8988T (cell line): ENCODE results near the gene GLS.
"Not testable (repeated sequence)": the region's sequence is repeated elsewhere in the genome, so short reads cannot be mapped to it uniquely, and the experiment has no call there.

Experiments
- DNase-seq: peaks from one replicate; pipeline ENCODE4 v3.0.0; 2011

The GLS gene

DNA sequence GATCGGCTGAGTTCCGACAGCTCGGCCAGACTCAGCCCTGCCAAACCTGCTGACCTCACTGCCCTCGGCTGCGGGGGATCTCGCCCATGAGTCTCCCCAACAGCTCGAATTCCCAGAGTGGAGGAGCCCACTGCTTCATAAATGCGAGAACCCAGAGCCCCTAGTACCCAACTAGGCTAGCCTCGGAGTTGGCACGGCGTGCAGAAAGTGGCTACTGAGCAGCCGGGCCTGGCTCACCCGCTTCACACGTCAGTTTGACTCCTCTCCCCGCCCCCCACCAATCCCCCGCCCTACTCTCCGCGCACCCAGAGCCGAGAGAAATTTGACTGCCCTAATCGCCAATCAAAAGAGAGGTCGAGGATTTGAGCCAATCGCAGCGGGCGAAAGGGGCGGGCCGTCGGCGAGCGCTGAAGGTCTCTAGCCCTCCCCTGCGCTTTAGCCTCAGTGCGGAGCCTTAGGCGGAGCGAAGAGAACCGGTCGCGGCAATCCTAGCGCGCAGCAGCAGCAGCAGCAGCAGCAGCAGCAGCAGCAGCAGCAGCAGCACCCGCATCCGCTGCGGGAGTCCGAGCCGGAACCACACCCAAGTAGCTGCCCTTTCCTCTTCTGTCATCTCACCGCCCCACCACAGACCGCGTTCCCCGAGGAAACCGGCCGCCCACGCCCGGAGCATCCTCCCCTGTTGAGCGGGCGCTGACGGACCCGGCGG lies at the start of gene GLS:
TSS of gene GLS (plus strand) at position 444 of the 706 bp plus-strand sequence. CDS start 264 bp downstream, outside the sequence.
- peak; percentile 89 for DNase-seq

DNA sequence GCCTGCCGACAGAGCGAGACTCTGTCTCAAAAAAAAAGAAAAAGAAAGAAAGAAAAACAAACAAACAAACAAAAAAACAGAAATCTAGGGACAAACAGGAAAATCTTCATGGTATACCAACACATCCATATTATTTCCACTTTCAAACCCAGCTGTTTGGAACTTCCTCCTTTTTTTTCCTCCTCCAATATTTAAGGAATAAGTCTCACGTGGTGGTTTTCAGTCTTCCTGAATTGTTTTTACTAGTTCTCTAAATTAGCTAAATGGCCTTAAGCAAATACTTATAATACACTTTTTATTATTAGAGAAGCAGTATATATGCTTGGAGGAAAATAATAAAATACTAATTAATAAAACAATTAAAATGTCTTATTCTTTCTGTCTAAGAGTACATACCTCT lies 48.7 kb upstream of the GLS start:
- DNase-seq, result no peak

DNA sequence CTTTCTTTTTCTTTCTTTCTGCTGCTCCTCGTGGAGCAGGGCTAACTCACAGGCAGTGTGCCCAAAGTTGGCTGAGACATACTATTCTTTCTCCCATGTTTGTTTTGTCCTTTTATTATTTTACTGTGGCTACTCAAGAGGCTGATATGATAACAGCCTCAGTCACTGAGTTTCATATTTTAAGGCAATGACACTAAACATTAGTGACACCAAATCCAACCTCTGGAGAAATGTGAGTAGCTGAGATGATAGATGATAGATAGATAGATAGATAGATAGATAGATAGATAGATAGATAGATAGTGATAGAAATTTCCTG lies 45.8 kb upstream of the GLS start:
- DNase-seq, result no peak

DNA sequence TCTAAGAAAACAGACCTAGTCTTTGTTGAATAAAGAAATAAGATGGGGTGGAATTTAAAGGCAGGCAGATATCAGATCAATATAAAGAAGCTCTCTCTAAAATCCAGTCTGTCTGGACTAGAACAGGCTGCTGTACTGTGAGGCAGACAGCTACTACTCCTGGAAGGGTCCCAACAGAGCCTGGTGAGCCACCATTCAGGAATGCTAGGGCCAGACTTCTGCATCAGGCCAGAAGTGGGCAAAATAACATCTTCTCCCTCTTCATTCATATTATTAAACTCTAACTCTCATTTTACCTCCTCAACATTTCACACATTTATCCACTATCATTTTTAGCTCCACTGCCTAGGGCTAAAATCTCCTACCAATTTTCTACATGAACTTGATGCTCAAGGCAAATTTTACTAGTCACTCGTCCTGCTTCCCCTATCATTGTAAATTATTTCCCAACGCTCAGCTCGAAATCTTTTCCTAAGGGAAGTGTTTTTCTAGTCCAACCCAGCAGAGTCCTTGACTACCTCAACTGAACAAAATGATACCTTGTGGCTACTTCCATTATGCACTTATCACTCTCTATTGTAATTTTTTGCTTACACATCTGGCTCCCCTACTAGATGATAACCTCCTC lies 45.2 kb upstream of the GLS start:
- DNase-seq, result no peak

DNA sequence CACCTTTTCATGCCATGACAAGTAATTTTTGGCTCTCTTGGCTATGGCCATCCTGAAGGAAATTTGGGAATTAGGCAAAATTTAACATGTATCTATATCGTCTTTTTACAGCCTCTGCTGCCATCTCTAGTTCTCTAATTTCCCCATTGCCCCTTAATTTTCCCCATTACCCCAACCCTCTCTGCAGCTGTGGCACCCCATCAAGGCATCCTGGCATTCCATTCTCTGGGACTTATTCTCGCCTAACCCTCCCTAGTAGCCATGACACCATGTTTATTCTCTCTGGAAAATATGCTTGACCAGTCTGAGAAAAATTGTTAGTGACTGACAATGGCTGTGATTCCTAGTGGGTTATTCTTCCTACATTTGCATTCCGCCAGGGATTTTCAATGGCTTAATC lies 43.9 kb upstream of the GLS start:
- no peak for DNase-seq

DNA sequence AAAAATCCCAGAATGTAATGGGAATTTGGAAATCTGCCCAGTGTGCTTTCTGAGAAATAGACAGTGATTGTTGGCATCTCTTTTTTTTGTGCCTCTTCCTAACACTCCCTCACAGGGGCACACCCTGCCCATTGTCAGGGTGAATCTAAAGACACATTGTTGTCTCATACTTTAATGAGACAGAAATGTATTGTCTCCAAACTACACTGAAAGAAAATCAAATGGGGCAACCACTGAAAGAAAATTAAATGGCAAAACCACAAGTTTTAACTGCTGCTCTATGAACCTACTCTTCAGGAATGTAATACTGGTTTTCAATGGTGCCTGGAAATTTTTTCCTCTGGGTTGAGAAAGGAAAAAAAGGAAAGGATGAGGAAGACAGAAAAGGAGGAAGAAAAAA lies 43.2 kb upstream of the GLS start:
- DNase-seq, result no peak

DNA sequence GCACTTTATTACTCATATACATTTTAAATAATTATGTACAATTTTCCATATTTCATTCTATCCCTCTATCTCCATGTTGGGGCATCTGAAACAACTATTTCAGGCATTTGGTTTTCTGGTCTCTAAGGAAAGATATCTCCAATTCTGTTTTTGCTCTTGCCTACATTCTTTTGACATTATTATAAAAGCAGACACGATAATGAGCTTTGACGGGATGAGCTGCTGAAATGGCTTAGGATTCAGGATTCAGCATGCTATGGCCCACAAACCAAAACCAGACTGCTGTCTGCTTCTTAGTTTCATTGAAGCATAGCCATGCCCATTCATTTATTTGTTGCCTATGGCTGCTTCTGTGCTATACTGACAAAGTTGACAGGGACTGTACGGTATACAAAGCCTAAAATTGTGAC lies 42.7 kb upstream of the GLS start:
- no peak for DNase-seq

DNA sequence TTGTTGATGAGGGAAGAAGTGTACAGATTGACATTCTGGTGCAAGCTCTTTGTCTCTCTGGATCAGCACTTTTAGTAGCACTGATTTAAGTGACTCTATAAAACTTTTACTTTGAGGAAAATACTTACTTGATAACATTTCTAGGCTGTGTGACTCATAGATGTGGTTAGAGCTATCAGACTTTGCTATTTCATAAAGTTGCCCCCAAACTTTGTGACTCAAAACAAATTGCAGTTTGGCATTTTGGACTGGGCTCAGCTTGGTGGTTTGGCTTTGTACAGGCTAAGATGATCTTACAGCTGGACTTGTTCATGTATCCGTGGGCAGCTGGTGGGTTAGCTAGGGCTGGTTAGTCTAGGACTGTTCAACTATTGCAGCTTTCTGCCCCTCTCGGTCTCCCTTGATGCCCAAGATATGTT lies 42.1 kb upstream of the GLS start:
- DNase-seq, result no peak

DNA sequence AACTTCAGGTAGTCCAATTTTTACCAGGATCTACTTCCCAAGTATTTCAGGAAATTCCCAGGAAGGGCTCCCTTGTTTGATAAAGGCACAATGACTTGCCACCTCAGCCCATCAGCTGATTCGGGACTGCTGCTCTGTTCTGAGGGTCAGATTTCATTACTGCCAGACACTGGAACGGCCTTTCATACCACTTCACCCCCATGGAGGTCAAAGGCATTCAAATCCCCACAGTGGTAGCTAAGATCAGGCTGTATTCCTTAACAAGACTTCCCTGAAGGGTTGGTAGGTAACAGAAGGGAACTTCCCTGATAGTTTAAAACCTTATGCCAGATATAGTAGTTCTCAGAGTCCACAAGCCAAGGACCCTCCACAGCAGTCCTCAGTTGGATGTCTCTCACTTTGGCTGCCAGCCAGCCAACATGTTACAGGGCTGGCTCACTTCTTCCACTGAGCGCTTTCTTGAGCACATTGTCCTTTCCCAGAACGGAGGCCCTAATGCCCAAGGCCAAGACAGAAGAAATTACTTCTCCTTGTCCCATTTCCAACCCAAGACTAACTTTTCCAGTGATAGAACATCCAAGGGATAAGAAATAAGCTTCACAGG lies 40.0 kb upstream of the GLS start:
- DNase-seq, result no peak

DNA sequence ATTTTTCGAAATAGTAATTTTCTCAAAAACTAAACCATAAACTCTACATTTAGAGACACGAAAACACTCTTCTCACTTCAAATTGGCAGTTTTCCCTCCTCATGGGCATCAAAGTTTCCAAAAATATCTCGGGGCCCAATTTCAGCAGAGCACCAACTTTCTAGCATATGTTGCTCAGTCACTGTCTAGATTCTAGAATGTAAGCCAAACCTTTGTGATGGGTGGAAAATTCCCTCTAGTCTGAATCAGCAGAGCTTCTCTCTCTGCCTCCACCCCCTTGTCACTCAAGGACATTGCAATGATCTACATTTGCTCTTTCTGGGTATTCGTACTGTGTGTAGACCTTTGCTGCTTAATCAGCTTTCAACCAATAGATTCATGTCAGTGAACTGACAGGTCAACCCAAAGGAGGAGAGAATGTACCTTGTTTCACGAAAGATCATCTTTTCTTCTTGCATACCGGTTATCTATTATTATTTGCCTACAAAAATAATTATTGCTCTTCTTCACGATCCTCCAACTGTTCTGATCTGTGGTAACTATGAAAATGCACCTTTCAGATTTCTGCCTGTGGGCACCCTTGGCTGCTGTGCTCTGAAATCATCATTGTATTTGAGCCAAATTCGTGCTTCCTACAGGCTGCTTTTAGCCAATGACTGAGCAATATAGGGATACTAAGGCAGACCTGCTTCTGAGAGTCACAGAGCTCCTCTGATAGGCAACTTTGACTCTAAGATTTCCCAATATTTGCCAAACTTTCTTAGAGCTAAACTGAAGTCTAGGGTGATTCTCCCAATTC lies 38.7 kb upstream of the GLS start:
- DNase-seq, result no peak

DNA sequence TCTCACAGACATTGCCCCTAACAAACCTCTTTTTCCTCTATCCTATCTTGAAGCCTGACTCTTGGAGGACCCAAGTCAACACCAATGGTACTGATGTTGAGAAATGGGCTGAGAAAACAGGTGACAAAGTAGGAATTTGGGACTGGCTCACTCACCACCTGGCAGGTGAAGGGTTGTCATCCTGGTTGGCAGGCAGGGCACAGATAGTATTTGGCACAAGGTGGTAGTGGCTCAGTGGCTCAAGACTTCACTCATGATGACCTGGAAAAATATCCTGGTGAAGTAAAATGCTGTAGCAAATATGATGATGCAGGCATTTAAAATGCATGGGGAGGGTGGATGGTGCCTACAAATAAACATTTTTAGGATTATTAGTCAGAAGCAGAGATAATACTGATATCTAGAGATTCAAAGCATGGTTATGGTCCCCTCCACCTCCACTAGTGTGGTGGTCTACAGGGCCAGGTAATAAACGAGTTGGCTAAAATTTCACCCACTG lies 38.0 kb upstream of the GLS start:
- no peak for DNase-seq

DNA sequence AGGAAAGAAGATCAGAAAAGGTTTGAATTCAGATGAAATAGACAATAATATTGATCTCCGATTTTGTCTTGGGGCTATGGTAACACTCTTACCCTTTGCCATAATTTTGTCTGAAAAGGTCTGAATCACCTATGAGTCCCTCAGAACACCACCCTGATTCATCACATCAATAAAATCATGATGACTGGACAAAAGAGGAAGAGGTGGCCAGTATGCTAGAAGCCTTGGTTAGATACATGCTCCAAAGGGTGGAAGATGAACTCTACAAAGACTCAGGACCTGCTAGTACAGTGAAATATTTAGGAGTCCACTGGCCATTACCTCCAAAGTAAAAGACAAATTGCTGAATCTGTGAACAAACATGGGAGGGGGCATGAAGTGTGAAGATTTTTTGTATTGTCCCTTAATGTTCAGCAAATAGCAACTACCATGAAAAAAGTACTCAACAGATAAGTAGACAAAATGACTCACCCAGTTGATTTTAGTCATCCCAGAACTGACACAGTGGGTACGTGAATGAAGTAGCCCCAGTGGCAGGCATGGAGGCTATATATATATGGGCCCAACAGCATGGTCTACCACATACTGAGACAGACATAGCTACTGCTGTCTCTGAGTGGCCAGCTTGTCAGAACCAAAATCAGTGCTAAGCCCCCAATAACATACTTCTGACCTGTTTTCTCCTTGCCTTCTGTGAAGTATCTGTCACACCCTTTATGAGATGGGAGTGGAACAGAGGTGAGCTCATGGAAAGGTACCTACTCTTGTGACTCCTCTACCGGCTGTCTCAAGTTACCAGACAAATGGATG lies 36.5 kb upstream of the GLS start:
- DNase-seq, result no peak

DNA sequence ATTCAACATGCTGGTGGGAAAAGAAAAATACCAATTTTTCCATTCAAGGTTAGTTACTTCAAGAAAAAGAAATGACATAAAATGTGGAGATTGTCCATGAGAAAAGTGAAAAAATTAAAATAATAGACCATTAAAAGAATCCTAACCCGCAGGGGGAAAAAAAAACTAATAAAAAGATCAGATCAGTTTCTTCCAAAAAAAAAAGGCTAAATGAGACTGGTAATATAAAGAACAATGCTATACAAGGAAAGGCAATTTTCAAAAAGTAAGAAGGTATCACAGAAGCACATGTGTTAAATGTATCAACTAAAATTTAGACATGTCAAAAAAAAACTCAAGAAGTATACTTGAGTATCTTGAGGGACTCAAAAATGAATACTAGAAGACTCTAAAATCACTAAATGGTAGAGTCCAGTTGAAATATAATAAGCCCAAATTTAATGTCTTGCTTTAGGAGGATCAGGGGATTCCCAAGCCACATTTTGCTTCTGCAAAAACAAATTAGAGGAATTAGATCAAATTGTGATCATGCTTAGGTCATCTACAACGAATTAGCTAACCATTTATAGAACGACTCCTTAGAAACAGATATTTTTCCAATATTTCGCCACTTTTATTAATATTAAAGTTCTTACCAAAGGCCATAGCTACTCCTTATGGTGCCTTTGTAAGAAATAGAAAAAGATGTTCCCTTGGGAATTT lies 35.8 kb upstream of the GLS start:
- no peak for DNase-seq

DNA sequence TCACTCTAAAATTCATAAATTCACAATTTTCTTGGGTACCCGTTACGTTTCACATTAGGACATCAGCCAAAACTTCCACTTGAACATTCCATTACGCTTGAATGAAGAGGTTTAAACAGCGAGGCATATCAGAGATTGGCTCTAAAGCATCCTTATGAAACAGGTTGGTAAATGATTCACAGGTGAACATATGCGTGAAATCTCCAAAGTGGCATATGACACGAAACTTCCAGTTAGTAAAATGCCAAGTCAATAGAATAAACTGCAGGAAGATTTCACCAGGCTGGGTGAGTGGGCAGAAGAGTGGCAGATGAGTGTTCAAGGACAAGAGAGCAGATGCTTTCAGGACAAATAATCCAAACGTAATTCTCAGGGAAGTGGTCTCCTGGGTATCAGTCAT lies 33.9 kb upstream of the GLS start:
- no peak for DNase-seq

DNA sequence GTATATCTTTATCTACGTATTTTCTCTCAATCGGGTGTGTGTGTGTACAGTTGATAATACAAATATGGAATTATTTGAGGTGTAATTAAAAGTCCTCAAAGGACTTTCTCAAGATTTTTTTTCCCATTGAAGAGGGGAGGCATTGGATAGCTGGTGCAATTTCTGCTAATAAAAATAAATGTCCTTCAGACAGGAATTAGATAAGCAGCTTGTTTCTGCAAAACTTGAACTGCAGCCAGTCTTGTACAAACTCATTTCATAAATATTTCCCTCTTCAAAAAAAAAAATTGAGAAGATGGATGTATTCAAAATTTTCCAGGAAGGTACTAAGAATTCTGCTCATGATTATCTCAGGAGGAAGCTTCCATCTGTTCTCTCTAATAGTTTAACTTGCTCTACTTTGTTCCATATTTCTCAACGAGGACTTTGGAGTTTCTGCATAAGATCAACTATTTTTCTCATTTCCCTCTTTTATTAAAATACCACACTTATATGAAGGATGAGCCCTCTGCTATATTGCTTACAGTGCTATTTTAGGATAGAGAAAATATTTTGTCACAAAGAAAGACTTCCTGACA lies 33.0 kb upstream of the GLS start:
- DNase-seq, result no peak

DNA sequence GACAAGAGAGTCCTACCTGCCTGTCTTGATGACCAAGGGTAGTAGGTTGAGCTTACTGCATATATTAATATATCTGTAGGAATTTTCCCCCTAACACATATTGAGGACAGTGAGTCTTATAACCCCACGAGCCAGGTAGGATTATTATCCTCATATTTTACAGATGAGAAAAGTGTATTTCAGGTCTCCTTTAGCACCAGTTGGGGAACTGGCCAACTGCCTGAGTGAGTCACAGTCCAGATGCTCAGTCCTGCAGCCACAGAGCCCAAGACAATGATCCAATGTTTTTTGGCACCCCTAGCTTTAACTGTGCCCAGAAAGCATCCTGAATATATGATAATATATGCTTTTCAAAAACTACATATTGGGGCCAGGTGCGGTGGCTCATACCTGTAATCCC lies 30.8 kb upstream of the GLS start:
- DNase-seq, result no peak

DNA sequence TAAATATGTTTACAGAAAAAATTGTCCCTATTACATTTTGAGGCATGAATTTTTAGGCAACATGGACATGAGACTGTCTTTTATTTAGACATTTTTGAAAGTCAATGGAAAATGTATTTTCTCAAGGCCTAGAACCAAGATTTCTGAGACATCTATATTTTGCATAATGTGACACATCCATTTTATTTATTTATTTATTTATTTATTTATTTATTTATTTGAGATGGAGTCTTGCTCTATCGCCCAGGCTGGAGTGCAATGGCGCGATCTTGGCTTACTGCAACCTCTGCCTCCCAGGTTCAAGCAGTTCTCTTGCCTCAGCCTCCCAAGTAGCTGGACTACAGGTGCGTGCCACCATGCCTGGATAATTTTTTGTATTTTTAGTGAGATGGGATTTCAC lies 27.6 kb upstream of the GLS start:
- DNase-seq, result not testable (repeated sequence)

DNA sequence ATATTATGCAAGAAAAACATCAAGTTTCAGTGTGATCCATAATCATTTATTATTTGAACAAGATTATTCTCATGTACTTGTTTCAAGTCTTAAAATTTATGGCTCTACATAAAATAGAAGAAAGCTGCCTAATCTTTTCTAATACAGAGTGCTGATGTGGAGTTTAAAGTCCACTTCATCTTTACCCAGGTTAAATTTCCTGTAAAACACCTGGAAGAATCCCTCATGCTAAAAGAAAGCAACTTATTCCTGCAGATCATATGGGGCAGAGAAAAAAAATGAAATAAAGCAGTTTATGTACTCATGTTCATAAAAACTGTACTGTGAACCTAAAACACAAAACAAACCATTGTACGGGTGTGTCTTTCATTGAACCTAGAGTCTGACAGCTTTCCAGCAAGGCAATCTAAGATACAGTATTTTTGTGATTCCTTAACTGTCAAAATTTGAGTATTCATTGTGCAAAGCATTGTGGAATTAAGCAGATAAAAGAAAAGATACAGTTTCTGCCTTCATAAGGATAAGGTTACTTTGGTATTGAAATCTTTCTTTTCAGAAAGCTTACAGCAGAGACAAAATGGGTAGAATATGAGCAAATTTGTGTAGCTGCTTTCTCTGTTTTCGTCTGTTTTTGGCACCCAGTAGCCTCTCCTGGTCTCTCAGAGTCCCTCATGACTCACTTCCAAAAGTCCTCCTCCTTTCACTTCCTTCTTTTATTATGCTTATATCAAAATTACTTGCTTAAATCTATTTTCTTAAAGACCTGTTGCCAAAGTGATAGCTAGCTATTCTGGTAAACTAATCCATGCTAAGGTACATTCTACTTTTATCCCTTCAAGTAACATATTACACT lies 26.9 kb upstream of the GLS start:
- DNase-seq, result no peak

DNA sequence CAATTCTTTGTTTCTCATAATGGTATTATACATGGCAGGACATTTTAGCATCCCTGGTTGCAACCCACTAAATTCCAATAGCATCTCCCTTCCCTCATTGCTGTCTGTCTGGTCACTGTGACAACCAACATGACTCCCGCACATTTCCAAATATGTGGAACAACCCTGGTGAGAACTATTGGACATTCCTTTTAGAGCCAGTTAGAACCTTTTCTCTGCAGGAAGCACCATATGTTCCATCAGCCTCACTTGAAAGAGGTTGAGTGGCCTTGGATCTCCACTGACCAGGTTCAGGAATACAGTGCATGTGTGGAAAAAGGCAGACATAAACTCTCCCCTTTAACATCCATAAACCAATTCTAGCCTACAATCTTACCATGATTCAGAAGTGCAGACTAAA lies 25.9 kb upstream of the GLS start:
- no peak for DNase-seq

DNA sequence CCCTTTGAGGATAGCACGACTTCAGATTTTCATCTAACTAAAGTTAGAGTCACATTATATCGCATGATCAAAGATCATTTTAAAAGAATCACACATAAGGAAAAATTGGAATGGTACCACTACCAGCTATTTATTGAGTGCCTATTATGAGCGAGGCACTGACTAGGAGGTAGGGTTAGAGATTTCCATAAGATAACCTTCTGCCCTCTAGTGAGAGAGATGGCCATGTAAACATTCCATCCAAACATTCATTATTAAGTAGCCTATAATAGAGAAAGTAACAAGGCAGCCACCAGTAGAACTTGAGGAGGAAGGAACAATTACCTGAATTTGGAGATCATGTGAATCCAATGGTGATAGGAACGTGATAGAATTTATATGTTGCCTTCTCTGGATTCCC lies 25.4 kb upstream of the GLS start:
- DNase-seq, result no peak

DNA sequence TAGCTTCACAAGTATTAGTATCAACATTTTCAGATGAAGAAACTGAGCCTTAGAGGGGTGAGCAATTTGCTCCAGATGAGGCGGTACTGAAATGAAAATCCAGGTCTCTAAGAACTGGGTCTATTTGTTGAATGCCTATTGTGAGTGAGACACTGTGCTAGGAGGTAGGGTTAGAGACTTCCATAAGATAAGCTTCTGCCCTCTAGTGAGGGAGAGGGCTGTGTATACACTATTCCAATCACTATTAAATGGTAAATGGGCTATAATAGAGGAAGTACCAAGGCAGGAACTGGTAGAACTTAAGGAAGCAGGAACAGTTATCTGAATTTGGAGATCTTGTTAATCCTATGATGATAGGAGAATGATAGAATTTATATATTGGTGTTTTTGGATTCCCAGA lies 23.6 kb upstream of the GLS start:
- no peak for DNase-seq
